ENCODE results near the gene LSM6. TPM values are rescaled to one million over a fixed set of nuclear protein-coding genes. Genes with fewer than 3 reads are reported as not detected.

LSM6 gene
- total RNA-seq, 1 donor from 2014 or later: 43.3 TPM

- intact Hi-C loops (cut with micrococcal nuclease): no loop called here
Observed at GRCh38 chr4:146183209-146183608, 7.7 kb downstream of the LSM6 start.

GRCh38 chr4:146186041-146186440 is 10.5 kb downstream of the LSM6 start:
- intact Hi-C loops (cut with micrococcal nuclease): no loop called here

- intact Hi-C loops (cut with micrococcal nuclease): no loop called here
Observed at GRCh38 chr4:146186596-146186995, 11.1 kb downstream of the LSM6 start.

- intact Hi-C loops (cut with micrococcal nuclease): no loop called here
Observed at GRCh38 chr4:146190456-146190855, 14.9 kb downstream of the LSM6 start.

- intact Hi-C loops (cut with micrococcal nuclease): no loop called here
Observed at GRCh38 chr4:146191766-146192458, 16.4 kb downstream of the LSM6 start.

- intact Hi-C loops (cut with micrococcal nuclease): no loop called here
Observed at GRCh38 chr4:146193628-146194027, 18.1 kb downstream of the LSM6 start.

- intact Hi-C loops (cut with micrococcal nuclease): no loop called here
Observed at GRCh38 chr4:146194212-146194611, 18.7 kb downstream of the LSM6 start.

- intact Hi-C loops (cut with micrococcal nuclease): no loop called here
Observed at GRCh38 chr4:146202665-146203064, 27.1 kb downstream of the LSM6 start.

GRCh38 chr4:146207410-146207809 is 31.9 kb downstream of the LSM6 start:
- intact Hi-C loops (cut with micrococcal nuclease): no loop called here

GRCh38 chr4:146210890-146211289 is 35.4 kb downstream of the LSM6 start:
- intact Hi-C loops (cut with micrococcal nuclease): no loop called here

- intact Hi-C loops (cut with micrococcal nuclease): no loop called here
Observed at GRCh38 chr4:146211440-146211839, 35.9 kb downstream of the LSM6 start.

- intact Hi-C loops (cut with micrococcal nuclease): no loop called here
Observed at GRCh38 chr4:146212781-146213180, 37.3 kb downstream of the LSM6 start.

- intact Hi-C loops (cut with micrococcal nuclease): no loop called here
Observed at GRCh38 chr4:146214238-146214637, 38.7 kb downstream of the LSM6 start, which contains the start of gene REELD1. Gene REELD1 (plus strand): TSS chr4:146214538. CDS start chr4:146216953, 2,415 bp downstream.

- intact Hi-C loops (cut with micrococcal nuclease): no loop called here
Observed at GRCh38 chr4:146222313-146222712, 46.8 kb downstream of the LSM6 start.

GRCh38 chr4:146224326-146224966 is 48.9 kb downstream of the LSM6 start:
- intact Hi-C loops (cut with micrococcal nuclease): no loop called here

GRCh38 chr4:146229406-146229805 is 53.9 kb downstream of the LSM6 start:
- intact Hi-C loops (cut with micrococcal nuclease): no loop called here

- intact Hi-C loops (cut with micrococcal nuclease): no loop called here
Observed at GRCh38 chr4:146232131-146232722, 56.7 kb downstream of the LSM6 start.

GRCh38 chr4:146235654-146236177 is 60.2 kb downstream of the LSM6 start:
- intact Hi-C loops (cut with micrococcal nuclease): no loop called here

GRCh38 chr4:146236216-146236615 is 60.7 kb downstream of the LSM6 start:
- intact Hi-C loops (cut with micrococcal nuclease): no loop called here

GRCh38 chr4:146237092-146237491 is 61.6 kb downstream of the LSM6 start:
- intact Hi-C loops (cut with micrococcal nuclease): no loop called here

GRCh38 chr4:146238107-146238506 is 62.6 kb downstream of the LSM6 start:
- intact Hi-C loops (cut with micrococcal nuclease): no loop called here

All from T-helper 2 cell treated with Interferon-gamma antibody and Interleukin-4, amounts not matched to agents 100 ng/mL and 5 ng/mL, for 36 hours (primary cell).